SK-N-SH treated with all-trans-retinoic acid at 6 μM for 48 hours (cell line): ENCODE measurements around the gene DUSP7.

Experiments used
- ATAC-seq: fragments of 200-7000 bp; cut with Tn5 transposase; 3 replicates; pipeline ENCODE4 v1.9.1; 2020; ENCODE audit warnings: mild to moderate bottlenecking, moderate library complexity
- ARNTL ChIP-seq: fragments of 450-650 bp; formaldehyde crosslinking; IDR thresholded peaks from 2 replicates; pipeline ENCODE4 v1.5.0; 2020; ENCODE audit warnings: low read depth, mild to moderate bottlenecking, moderate library complexity, borderline replicate concordance
- BACH2 ChIP-seq: fragments of 250-450 bp; sonication (Bioruptor Pico); IDR thresholded peaks from 2 replicates; pipeline ENCODE4 v1.9.0; 2021; ENCODE audit warnings: mild to moderate bottlenecking, borderline replicate concordance
- CREB5 ChIP-seq: fragments of 250-450 bp; sonication (Bioruptor Pico); IDR thresholded peaks from 2 replicates; pipeline ENCODE4 v1.5.1; 2020; ENCODE audit warnings: low read depth, mild to moderate bottlenecking, moderate library complexity
- CSDC2 ChIP-seq: fragments of 250-450 bp; sonication (Bioruptor Pico); IDR thresholded peaks from 2 replicates; pipeline ENCODE4 v1.5.0; 2020; ENCODE audit warnings: mild to moderate bottlenecking, moderate library complexity
- CSRNP3 ChIP-seq: fragments of 250-450 bp; sonication (Bioruptor Pico); IDR thresholded peaks from 2 replicates; pipeline ENCODE4 v1.5.1; 2021; ENCODE audit warnings: mild to moderate bottlenecking, moderate library complexity
- ESRRG ChIP-seq: fragments of 250-450 bp; sonication (Bioruptor Pico); IDR thresholded peaks from 2 replicates; pipeline ENCODE4 v1.6.1; 2021; ENCODE audit warnings: mild to moderate bottlenecking
- GLIS3 ChIP-seq: fragments of 250-450 bp; sonication (Bioruptor Pico); IDR thresholded peaks from 2 replicates; pipeline ENCODE4 v1.5.0; 2020; ENCODE audit warnings: mild to moderate bottlenecking, moderate library complexity
- ISL1 ChIP-seq: fragments of 250-450 bp; sonication (Bioruptor Pico); IDR thresholded peaks from 2 replicates; pipeline ENCODE4 v2.1.2; 2022; ENCODE audit warnings: mild to moderate bottlenecking, moderate library complexity
- OSR1 ChIP-seq: fragments of 250-450 bp; sonication (Bioruptor Pico); IDR thresholded peaks from 2 replicates; pipeline ENCODE4 v1.8.0; 2022; ENCODE audit warnings: moderate library complexity, mild to moderate bottlenecking, inconsistent platforms
- POU6F1 ChIP-seq: fragments of 250-450 bp; sonication (Bioruptor Pico); IDR thresholded peaks from 2 replicates; pipeline ENCODE4 v1.8.0; 2021; ENCODE audit warnings: low read depth, mild to moderate bottlenecking, moderate library complexity, borderline replicate concordance
- PPARA ChIP-seq: fragments of 250-450 bp; sonication (Bioruptor Pico); IDR thresholded peaks from 2 replicates; pipeline ENCODE4 v1.5.0; 2020; ENCODE audit warnings: mild to moderate bottlenecking, borderline replicate concordance
- RARB ChIP-seq: fragments of 250-450 bp; sonication (Bioruptor Pico); IDR thresholded peaks from 2 replicates; pipeline ENCODE4 v1.8.0; 2021; ENCODE audit warnings: mild to moderate bottlenecking, moderate library complexity
- SNAI2 ChIP-seq: fragments of 250-450 bp; sonication (Bioruptor Pico); IDR thresholded peaks from 2 replicates; pipeline ENCODE4 v1.5.0; 2020; ENCODE audit warnings: mild to moderate bottlenecking, moderate library complexity
- TCF4 ChIP-seq: fragments of 250-450 bp; sonication (Bioruptor Pico); IDR thresholded peaks from 2 replicates; pipeline ENCODE4 v1.8.0; 2021; ENCODE audit warnings: mild to moderate bottlenecking, moderate library complexity, borderline replicate concordance
- TOX ChIP-seq: fragments of 250-450 bp; sonication (Bioruptor Pico); IDR thresholded peaks from 2 replicates; pipeline ENCODE4 v1.8.0; 2021; ENCODE audit warnings: mild to moderate bottlenecking, moderate library complexity, borderline replicate concordance
- ZC3H10 ChIP-seq: fragments of 250-450 bp; sonication (Bioruptor Pico); IDR thresholded peaks from 2 replicates; pipeline ENCODE4 v1.5.1; 2021; ENCODE audit warnings: mild to moderate bottlenecking, moderate library complexity
- ZFP3 ChIP-seq: fragments of 250-450 bp; sonication (Bioruptor Pico); IDR thresholded peaks from 2 replicates; pipeline ENCODE4 v1.5.0; 2020; ENCODE audit warnings: mild to moderate bottlenecking, moderate library complexity
- ZFP30 ChIP-seq: fragments of 450-650 bp; formaldehyde crosslinking; IDR thresholded peaks from 2 replicates; pipeline ENCODE4 v1.5.0; 2022; ENCODE audit warnings: mild to moderate bottlenecking, moderate library complexity
- ZNF70 ChIP-seq: fragments of 450-650 bp; formaldehyde crosslinking; IDR thresholded peaks from 2 replicates; pipeline ENCODE4 v1.5.0; 2020; ENCODE audit warnings: mild to moderate bottlenecking, moderate library complexity
- ZNF8 ChIP-seq: fragments of 450-650 bp; formaldehyde crosslinking; IDR thresholded peaks from 2 replicates; pipeline ENCODE4 v1.5.0; 2020; ENCODE audit warnings: mild to moderate bottlenecking, moderate library complexity
- TF ChIP-seq, protein P1 (sequence below): fragments of 250-450 bp; sonication (Bioruptor Pico); IDR thresholded peaks from 2 replicates; pipeline ENCODE4 v1.8.0; 2020; ENCODE audit warnings: mild to moderate bottlenecking, moderate library complexity, borderline replicate concordance
- TF ChIP-seq, protein P2 (sequence below): fragments of 250-450 bp; sonication (Bioruptor Pico); IDR thresholded peaks from 2 replicates; pipeline ENCODE4 v1.5.0; 2020; ENCODE audit warnings: mild to moderate bottlenecking, moderate library complexity

DUSP7 gene

DNA sequence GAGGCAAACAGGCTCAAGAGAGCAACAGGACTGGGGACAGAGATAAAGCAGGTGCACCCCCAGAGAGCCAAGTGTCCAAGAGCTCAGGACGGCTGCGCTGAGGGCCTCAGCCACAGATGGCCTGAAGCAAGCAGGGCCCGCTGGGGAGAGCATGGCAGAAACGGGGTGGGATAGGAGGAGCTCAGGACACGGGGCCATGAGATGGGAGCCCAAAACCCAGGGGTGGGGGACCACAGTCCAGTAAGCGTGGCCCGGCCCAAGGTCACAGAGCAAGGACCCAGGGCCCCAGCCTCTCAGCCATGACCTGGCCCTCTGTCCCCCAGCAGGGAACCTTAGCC, 9.5 kb downstream of the DUSP7 start:
- peak; percentile 54 for ATAC-seq

DNA sequence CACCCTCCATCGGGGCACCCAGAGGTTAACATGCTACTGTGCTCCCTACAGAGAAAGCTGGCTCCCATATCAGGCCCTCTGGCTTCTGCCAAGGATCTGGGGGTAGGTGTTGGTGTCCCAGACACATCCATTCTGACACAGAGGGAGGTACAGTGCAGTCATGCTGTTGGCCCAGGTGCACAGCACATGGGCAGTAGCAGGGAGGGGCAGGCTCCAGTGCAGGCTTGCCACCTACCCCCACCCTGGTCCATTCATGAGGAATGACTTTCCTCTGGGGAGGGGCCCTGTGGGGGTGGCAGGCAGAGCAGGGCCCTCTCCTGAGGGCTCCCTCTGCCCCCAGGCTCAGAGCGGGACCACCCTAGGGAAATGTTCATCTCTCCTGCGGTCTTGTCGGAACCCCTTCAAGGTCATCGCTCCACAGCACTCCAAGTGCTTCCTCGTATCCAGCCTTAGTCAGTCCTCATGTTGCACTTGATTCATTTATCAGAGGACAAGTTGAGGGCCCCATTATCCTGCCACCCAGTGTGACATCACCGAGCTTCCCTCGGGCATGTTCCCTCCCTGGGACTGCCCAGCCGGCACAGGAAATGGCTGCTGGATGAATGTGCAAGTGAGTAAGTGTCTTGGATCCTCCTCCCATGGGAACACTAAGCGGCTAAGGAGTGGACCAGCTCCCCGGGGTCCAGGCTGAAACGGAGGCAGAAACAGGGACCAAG, 10.0 kb downstream of the DUSP7 start:
- TF ChIP-seq OSR1 (CRISPR knock-in tag) = no peak
- TF ChIP-seq POU6F1 (CRISPR knock-in tag) = no peak
- TF ChIP-seq ZFP3 (CRISPR knock-in tag) = no peak
- TF ChIP-seq RARB (CRISPR knock-in tag) = no peak
- TF ChIP-seq ZNF70 (CRISPR knock-in tag) = no peak
- no peak for TF ChIP-seq ISL1 (CRISPR knock-in tag)
- TF ChIP-seq, protein P1, sequence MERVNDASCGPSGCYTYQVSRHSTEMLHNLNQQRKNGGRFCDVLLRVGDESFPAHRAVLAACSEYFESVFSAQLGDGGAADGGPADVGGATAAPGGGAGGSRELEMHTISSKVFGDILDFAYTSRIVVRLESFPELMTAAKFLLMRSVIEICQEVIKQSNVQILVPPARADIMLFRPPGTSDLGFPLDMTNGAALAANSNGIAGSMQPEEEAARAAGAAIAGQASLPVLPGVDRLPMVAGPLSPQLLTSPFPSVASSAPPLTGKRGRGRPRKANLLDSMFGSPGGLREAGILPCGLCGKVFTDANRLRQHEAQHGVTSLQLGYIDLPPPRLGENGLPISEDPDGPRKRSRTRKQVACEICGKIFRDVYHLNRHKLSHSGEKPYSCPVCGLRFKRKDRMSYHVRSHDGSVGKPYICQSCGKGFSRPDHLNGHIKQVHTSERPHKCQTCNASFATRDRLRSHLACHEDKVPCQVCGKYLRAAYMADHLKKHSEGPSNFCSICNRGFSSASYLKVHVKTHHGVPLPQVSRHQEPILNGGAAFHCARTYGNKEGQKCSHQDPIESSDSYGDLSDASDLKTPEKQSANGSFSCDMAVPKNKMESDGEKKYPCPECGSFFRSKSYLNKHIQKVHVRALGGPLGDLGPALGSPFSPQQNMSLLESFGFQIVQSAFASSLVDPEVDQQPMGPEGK (CRISPR knock-in tag) = no peak; the same call in 1 of the 2 replicates
- no peak for TF ChIP-seq CREB5 (CRISPR knock-in tag)
- TF ChIP-seq ZFP30 (CRISPR knock-in tag) = no peak
- TF ChIP-seq ZC3H10 = no peak
- no peak for TF ChIP-seq PPARA (CRISPR knock-in tag)
- TF ChIP-seq ARNTL (CRISPR knock-in tag) = no peak
- TF ChIP-seq TCF4 (CRISPR knock-in tag) = no peak
- TF ChIP-seq, protein P2, sequence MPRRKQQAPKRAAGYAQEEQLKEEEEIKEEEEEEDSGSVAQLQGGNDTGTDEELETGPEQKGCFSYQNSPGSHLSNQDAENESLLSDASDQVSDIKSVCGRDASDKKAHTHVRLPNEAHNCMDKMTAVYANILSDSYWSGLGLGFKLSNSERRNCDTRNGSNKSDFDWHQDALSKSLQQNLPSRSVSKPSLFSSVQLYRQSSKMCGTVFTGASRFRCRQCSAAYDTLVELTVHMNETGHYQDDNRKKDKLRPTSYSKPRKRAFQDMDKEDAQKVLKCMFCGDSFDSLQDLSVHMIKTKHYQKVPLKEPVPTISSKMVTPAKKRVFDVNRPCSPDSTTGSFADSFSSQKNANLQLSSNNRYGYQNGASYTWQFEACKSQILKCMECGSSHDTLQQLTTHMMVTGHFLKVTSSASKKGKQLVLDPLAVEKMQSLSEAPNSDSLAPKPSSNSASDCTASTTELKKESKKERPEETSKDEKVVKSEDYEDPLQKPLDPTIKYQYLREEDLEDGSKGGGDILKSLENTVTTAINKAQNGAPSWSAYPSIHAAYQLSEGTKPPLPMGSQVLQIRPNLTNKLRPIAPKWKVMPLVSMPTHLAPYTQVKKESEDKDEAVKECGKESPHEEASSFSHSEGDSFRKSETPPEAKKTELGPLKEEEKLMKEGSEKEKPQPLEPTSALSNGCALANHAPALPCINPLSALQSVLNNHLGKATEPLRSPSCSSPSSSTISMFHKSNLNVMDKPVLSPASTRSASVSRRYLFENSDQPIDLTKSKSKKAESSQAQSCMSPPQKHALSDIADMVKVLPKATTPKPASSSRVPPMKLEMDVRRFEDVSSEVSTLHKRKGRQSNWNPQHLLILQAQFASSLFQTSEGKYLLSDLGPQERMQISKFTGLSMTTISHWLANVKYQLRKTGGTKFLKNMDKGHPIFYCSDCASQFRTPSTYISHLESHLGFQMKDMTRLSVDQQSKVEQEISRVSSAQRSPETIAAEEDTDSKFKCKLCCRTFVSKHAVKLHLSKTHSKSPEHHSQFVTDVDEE (CRISPR knock-in tag) = no peak
- no peak for TF ChIP-seq TOX (CRISPR knock-in tag)
- no peak for TF ChIP-seq CSDC2 (CRISPR knock-in tag)
- TF ChIP-seq ZNF8 (CRISPR knock-in tag) = no peak
- no peak for TF ChIP-seq ESRRG (CRISPR knock-in tag)
- TF ChIP-seq BACH2 (CRISPR knock-in tag) = no peak
- TF ChIP-seq GLIS3 (CRISPR knock-in tag) = no peak
- peak; percentile 90 for ATAC-seq

More for the DNA sequence above, 9.5 kb downstream of the DUSP7 start:
- TF ChIP-seq PPARA (CRISPR knock-in tag) = no peak

GRCh38 chr3:52044869-52045619, 11.3 kb downstream of the DUSP7 start:
- ATAC-seq = no peak
- TF ChIP-seq CSRNP3 (CRISPR knock-in tag) = no peak
- TF ChIP-seq BACH2 (CRISPR knock-in tag) = no peak
- no peak for TF ChIP-seq ZFP30 (CRISPR knock-in tag)
- no peak for TF ChIP-seq OSR1 (CRISPR knock-in tag)
- no peak for TF ChIP-seq ZNF8 (CRISPR knock-in tag)
- no peak for TF ChIP-seq POU6F1 (CRISPR knock-in tag)
- no peak for TF ChIP-seq PPARA (CRISPR knock-in tag)
- no peak for TF ChIP-seq SNAI2 (CRISPR knock-in tag)
- no peak for TF ChIP-seq ARNTL (CRISPR knock-in tag)
- TF ChIP-seq CREB5 (CRISPR knock-in tag) = no peak
